ENCODE results near the gene AP3B1.

DNA sequence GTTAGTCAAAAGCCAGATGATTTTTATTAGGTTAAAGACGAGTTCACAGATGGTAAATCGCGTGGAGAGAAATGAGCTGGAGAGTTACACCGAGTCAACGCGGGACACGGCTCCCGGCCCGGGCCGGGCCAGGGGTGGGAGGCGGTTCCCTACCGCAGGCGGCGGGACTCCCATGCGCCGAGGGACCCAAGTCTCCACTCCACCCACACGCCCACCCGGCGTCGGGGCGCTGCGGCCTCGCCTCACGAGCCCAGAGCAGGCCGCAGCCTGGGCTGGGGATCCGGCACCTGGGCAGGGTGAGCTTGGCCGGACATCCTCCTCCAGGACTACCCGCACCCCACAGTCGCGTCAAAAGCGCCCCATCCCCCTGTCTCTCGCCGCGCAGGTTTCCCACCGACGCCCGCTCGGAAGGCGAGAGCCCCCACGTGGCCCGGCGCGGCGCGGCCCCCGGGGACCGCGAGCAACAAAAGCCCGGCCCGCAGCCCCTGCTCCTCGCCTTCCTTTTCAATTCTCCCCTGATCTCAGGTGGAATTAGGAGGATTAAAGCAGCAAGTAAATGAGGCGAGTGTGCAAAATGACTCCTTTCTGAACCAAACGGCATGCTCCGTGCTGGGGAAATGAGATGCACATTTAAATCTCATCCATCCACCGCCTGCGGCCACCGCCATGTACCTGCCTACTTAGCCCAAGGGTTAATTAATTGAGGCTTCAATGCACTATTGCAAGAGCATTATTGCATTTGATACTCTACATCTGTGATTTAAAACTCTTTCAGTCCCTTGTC, 321.8 kb downstream of the AP3B1 start:
- TF ChIP-seq, protein P1, sequence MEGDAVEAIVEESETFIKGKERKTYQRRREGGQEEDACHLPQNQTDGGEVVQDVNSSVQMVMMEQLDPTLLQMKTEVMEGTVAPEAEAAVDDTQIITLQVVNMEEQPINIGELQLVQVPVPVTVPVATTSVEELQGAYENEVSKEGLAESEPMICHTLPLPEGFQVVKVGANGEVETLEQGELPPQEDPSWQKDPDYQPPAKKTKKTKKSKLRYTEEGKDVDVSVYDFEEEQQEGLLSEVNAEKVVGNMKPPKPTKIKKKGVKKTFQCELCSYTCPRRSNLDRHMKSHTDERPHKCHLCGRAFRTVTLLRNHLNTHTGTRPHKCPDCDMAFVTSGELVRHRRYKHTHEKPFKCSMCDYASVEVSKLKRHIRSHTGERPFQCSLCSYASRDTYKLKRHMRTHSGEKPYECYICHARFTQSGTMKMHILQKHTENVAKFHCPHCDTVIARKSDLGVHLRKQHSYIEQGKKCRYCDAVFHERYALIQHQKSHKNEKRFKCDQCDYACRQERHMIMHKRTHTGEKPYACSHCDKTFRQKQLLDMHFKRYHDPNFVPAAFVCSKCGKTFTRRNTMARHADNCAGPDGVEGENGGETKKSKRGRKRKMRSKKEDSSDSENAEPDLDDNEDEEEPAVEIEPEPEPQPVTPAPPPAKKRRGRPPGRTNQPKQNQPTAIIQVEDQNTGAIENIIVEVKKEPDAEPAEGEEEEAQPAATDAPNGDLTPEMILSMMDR (conservative IDR thresholded peaks at IDR 0.05 in 1 of 2, IDR thresholded peaks at IDR 0.05 in 1 of 2; ENCODE audit: low read depth in 1 of 2, low read length in 2 of 2): peak in 1 of 2 donors; percentile 16
- peak; percentile 77 for TF ChIP-seq EZH2 (IDR thresholded peaks at IDR 0.05; ENCODE audit: low read length, missing control alignments)

Measured in fibroblast of lung (primary cell).